ENCODE measurements around the gene ZNF23.

The ZNF23 gene

DNA sequence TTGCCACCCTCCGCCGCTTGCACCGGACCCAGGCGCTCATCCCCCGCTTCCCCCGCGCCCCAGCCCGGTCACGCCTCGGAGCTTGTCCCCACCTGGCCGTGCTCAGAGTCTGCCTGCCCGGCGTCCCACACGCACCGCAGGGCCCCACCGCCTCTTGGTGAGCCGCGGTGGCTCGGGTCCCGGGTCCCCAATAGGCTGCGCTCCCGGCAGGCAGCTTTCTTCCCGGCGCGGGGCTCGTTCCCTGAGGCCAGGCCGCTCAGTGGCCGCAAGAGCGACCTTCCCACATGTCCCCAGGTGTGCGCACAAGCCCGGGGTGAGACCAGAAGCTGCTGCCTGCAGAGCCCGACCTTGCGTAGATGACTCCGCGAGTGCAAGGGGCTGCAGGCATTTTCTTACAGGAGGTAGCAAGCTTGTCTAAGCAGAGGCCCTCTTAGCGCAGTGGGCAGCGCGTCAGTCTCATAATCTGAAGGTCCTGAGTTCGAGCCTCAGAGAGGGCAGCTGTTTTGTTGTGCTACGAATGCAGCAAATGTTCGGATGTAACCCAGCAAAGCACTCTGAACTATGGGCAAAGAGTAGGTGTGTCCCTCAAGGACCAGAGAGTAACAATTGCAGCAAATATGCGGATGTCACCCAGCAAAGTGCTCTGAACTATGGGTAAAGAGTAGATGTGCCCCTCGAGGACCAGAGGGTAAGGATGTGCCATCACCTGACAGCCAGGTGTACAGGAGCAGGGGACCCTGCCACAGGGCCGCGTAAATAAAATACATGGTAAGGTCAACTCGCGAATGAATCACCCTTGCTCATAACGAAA, 35.8 kb downstream of the ZNF23 start:
- peak; percentile 23 to 50 for DNase-seq

DNA sequence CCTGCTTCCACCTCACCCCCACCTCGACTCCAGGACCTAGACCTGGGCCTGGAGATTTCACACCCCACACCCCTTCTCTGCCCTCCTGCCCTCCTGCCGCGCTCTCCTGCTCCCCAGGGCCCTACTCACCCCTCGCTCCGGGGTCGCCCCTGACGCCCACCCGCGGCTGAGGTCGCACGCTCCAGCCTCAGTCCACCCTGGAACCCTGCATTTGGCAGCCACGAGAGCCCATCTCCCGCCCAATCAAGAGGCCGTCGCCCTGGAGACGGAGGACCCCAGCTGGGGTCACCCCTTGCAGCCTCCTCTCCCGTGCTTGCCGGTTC, 36.3 kb downstream of the ZNF23 start:
- DNase-seq, result no peak

DNA sequence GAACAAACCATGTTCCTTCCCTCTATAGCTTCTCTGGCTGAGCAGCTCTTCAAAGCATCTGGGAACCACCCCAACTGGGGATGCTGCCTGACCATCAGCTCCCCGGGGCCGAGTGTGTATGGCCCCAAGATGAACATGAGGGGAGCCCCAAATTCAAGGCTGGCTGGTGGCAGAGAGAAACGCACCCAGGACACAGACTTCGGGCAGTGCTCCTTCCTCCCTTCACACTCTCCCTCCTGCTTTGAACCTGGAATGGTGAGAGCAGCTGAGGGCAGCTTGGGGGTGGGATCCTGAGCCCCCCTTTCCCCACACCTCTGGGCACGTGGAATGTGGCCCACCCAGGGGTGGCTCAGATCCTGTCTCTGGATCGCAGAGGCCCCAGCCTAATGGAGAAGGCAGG, 37.4 kb downstream of the ZNF23 start:
- no peak for DNase-seq

- DNase-seq, result no peak
Measured at GRCh38 chr16:71423865-71424264, 38.2 kb downstream of the ZNF23 start.

- no peak for DNase-seq
Measured at GRCh38 chr16:71423016-71423415, 39.0 kb downstream of the ZNF23 start.

DNA sequence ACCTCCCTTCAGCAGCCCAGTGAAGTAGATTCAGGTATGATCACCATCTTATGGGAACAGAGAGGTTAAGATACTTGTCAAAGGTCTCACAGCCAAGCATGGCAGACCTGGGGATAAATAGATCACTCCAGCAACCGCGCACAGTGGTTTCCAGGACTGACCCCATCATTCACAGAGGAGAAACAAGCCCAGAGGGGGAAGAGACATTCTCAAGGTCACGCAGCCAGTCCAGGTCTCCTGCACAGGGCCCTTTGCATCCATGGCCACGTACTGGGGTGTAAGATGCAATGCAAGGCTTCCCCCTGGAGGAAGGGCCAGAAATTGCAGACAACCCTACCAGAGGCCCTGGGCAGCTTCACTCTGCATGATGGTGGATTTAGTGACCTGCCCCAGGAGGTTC, 40.1 kb downstream of the ZNF23 start:
- peak; percentile 25 to 43 for DNase-seq

DNA sequence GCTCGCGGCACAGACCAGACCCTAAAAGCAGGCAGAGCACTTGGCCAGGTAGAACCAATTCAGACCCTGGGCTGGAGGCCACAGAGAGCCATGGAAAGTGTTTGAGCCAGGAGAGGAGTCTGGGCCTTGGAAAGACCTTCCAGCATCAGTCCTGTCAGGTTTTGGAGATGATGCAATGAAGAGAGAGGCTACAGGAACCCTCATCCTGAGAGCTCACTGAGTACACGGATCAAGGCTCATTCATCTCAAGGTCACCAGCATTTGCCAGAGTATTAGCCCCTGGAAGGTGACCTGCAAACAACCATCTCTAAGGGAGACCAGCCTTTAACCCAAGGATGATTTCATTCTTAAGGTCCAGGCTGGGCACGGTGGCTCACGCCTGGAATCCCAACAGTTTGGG, 48.0 kb downstream of the ZNF23 start:
- no peak for DNase-seq

- no peak for DNase-seq
Measured at GRCh38 chr16:71413341-71413740, 48.7 kb downstream of the ZNF23 start.

DNA sequence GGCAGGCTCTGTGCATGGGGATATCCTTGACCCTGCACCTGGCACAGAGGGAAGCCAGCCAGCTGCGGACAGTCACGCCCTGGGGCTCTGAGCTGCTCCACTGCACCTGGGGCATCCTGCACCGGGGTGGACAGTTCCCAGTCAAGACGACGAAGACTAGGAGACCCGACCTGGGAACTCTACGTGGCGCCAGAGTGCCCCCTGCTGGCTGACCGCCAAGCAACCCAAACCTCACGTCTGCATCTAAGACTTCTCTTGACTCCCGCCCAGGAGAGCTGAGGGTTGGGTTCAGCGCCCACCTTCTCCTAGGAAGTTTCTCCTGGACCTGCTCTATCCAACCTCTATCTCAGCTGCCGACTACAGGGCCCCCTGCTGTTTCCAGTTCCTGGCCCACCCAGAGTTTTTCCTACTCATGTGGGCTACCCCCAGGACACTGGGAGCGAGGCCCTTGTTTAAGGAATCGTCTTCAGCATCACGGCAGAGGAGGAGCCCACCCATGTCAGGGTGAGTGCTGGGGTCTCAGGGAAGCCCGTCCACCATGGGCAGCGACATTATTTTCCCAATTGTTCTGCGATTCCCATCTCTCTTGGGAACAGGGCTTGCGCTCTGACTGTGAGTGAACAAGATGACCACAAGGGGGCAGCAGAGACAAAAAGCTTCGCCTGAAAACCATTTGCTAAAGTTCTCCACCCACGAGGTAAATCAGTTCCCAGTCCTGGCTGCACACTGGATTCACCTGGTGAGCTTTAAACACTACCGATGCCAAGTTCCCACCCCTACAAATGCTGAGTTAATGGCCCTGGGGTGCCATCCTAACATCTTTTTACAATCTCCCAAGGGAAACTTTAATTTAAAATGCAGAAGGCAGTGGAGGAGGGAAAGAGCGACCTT, 49.5 kb downstream of the ZNF23 start:
- DNase-seq, result peak; percentile 74 to 78

- no peak for DNase-seq
Measured at GRCh38 chr16:71410146-71410545, 51.9 kb downstream of the ZNF23 start.

DNA sequence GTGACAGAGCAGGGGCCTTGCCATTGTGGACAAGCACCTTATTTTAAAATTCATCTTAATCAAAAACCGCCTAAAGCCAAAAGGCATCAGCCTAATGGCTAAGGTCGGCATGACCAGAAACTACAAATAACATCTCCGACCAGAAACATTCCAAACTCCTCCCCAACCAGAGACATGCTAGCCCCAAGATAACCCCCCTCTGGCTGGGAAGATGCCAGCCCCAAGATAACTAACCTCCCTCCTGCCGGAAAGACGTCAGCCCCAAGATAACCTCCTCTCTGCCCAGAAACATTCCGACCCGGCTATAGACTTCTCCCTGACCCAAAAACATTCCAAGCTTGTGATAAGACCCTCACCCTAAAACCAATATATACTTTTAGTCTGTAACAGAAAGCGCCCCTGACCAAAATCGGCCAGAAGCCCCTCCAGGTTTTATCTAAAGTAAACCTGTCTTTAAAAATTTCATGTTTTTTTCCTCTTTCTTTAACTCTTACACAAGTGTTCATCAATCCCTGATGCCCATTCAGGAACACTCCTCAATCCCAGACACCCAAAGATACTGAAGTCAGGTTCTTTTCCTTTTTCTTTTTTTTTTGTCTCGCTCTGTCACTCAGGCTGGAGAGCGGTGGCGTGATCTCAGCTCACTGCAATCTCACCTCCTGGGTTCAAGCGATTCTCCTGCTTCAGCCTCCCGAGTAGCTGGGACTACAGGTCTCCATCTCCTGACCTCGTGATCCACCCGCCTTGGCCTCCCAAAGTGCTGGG, 52.9 kb downstream of the ZNF23 start:
- DNase-seq, result no peak

GRCh38 chr16:71408536-71408935, 53.5 kb downstream of the ZNF23 start:
- no peak for DNase-seq

DNA sequence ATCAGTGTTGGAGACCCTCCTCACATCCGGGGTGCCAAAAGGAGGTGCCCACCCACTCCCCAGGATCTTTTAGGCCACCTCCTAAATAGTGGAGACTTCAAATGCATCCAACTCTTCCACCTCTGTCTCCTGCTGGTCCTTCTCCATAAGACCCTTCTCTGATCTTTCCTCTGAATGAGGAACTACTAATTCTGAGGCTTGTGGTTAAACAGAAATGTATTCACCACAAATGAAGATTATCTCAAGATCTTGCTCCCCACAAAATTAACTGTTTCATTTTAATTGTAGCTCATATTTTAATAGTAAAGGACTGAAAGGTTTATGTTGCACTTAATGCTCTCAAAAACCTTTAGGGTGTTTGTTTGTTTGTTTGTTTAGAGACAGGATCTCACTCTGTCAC, 54.3 kb downstream of the ZNF23 start:
- DNase-seq, result no peak

GRCh38 chr16:71406724-71407123, 55.3 kb downstream of the ZNF23 start:
- DNase-seq, result no peak

DNA sequence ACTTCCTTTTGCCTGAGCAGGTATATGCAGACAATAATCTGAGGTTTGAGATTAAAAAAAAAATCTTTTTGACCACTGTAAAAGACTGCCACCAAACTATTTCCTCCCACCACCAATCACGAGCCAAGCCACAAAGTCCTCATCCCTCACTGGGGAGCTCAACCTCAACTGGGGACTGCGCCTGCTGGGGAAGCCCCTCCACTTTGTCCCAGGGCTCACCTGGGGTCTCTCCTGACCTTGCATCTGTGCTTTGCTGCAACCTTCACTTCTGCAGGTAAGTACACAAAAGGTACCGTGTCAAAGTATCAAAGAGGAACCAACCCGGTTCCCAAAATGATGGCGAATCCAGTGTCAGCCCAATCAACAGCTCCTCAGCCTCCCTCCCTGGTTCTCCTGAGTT, 55.7 kb downstream of the ZNF23 start:
- no peak for DNase-seq

DNA sequence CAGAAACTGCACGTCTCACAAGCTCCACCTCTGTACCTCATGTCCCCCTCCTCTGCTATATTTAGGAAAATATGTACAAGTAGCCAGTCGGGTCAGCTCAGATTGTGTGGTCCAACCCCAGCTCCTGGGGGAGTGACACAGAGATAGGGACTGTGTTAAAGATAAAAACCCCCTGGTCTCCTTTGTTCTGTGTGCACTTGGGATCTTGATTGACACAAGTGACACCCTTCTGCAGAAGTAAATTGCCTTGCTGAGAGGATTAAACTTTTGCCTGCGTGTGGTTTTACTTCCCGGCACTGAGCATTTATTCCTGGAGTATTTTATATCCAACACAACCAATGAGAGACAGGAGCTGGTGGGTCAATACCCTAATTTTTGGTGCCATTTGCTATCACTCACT, 57.7 kb downstream of the ZNF23 start:
- DNase-seq, result no peak

GRCh38 chr16:71402674-71403073, 59.4 kb downstream of the ZNF23 start:
- no peak for DNase-seq

DNA sequence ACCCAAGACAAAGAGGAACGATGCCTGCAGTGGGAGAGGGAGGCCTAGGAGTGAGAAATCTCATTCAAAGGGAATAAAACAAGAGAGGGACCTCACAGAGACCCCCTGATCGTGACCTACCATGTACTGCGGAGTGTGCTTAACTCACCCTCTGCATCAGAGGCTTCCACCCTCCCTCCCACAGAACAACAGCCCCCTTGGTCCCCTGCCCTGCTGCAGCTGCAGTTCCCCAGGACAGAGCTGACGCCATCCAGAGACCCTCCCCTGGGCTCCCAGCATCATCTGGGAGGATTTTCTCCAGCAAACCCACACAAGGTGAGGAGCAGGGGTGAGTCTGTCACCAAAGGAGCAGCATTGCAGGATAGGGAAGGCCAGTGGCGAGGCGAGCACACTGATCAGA, 60.0 kb downstream of the ZNF23 start:
- no peak for DNase-seq

DNA sequence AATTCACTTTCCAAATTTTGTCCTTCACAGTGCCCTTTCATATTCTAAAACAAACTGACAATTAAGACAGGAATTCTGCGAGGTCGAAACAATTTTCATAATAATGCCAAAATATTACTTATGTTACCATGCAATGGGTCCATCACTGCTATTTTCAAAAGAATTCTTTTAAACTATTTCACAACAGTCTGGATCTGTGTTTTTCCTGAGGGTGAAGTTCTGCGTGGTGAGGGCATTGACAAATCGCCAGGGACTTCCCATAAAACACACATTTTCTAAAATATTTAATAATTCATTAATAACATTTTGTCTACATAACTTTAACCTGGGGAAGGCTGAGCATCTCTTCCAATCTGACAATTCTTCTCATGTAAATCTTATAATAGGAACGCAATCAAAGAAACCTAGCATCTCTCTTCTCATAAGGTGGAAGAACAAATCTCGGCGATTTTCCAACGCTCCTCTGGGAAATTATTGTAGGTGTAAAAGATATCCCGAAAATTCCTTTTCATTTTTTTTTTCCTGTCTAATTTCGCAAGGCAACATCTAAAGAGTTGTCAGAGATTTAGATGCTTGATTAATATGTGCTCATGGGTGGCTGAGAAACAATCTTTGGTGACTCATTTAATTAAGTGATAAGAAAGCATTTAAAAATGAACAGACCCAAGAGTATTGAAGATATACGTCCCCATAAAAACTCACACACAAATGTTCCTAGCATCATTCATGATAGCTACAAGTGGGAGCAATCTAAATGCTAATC, 62.1 kb downstream of the ZNF23 start:
- no peak for DNase-seq

Data from stimulated activated CD4-positive, alpha-beta T cell treated with anti-CD3 and anti-CD28 coated beads, Interleukin-2, amount 100 ng/mL, for 24 hours (primary cell).